ENCODE data around the gene PRDM15.
A peak's percentile ranks its signal among the peaks of the same experiment; 100 is the strongest.

The PRDM15 gene

GRCh38 chr21:41824466-41825207 lies 54.5 kb downstream of the PRDM15 start:
- DNase-seq (ENCODE audit: low spot score), result no peak

DNA sequence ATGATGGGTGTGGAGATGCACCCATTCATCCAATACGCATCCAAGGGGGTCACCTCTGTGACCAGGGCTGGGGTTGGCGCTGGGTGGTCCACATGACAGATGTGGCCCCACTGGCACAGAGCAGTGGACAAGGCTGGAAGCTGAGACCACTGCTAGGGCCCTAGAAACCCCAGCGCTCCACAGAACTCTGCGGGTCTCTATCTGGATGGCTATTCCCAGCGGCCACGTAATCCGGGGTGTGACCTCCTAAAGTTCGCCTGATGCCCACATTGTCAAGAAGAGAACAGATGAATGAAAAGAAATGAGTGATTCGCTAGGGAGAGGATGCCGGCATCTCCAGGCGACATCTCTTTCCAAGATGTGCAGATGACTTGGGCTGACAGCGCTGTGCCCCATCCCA lies 55.2 kb downstream of the PRDM15 start:
- no peak for DNase-seq (ENCODE audit: low spot score)

DNA sequence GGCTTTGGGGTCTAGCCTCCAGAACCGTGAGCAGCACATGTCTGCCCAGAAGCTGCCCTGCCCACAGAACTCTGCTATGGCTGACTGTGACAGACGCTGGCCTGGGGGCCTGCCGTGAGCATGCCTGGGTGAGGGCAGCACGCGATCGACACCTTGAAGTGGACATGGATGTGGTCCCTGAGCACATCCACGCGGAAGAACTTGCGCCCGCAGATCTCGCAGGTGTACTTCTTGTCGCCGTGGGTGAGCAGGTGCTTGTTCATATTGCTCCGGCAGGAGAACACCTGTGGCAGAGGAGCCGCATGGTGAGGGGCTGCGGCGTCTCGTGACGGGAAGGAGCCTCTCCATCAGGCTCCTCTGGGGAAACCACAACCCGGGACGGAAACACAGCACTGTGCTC lies 56.0 kb downstream of the PRDM15 start:
- no peak for DNase-seq (ENCODE audit: low spot score)

DNA sequence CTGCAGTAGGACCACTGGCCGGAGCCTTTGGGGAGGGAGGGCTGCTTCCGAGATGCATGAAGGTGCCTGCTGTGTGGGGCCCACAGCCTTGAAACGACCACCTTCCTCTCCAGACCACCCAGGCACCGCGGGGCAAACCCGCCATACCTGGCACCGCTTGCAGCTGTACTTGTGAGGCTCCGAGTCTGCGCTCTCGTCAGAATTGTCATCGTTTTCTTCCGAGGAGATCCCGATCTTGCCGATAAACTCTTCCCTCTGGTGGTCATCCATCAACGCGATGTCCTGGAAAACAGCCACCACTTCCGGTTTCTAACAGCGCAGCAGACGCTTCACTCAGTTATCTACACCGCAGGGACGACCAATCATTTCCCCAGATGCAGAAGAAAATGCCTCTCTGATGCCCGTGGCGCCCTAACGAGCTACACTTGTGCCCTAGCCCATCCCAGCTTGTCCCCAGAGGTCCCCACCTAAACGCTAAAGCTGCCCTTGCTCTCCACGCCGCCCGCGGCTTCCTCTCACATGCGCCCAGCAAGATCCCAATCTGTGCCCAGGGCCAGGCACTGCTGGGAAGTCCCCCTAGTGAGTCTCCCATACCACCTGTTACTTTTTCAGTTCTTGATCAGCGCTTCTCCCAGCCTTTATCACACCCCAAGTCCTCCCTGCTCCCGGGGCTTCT lies 57.2 kb downstream of the PRDM15 start:
- no peak for DNase-seq (ENCODE audit: low spot score)

DNA sequence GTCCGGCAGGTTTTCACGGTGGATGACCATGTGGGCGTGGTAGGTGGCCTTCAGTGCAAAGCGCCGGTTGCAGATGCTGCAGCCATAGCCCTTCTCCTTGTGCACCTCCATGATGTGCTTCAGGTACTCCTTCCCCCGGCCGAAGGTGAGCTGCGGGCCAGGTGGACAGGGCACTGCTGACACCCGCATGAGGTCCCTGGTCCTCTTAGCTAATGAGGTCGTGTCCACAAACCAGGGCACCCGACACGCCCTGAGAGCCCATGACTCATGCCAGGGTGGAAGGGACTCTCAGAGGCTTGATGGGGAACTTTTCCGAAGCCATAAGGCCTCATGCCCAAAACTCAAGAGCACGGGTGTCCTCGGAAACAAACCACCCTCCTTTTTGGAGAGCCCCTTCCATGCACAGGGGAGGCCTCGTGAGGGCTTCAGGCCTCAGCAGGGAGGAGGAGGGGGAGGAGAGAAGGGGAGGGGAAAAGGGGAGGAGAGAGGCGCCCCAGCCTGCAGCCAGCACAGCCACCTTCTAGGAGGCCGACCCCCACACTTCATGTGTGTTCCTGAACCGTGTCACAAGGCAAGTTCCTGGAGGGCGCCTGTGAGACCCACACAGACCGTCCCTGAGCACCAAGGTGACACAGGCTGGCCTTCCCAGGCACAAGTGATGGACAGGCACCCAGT lies 57.9 kb downstream of the PRDM15 start:
- DNase-seq (ENCODE audit: low spot score), result no peak

DNA sequence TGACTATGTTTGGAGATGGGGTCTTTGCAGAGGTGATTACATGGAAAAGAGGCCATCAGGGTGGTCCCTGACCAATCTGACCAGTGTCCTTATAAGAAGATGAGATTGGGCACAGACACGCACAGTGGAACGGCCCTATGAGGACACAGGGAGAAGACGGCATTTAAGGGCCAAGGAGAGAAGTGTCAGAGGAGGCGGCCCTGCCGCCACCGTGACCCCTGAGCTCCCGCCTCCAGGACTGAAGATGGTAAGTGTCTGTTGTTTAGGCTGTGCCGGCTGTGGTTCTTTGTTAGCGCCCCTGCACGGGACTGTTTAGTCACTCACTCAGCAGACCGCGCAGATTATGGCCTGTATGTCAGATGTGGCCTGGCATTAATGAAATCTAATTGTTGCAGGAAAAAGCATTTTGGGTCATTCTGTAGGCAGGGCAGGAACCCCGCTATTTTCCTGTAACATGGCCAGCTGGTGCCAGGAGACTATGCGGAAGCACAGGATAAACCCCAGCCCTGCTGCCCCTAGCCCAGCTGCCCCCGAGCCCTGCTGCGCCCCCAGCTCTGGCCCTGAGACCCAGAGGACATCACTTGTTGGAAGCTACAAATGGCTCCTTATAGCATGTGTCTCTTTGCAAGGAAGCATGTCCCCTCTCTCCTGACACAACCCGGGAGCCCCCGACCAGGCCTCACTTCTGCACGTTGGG lies 58.6 kb downstream of the PRDM15 start:
- no peak for DNase-seq (ENCODE audit: low spot score)

DNA sequence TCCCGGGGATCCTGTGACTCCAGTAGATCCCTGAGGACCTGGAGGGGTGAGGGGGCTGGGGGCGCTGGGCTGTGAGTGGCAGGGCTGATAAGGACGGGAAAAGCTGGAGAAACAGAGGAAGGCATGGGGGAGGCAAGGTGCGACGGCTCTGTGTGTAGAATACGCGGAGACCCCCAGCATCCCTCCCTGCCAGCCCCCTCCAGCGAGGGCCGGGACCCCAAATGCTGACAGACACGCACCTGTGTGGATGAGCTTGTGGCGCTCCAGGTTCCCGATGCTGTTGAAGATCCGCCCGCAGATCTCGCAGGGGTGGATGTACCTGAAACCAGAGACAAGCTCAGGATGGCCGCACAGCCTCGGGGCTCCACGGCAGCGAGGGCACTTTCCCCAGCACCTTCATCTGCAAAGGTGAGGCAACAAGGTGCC lies 59.3 kb downstream of the PRDM15 start:
- DNase-seq (ENCODE audit: low spot score), result no peak

DNA sequence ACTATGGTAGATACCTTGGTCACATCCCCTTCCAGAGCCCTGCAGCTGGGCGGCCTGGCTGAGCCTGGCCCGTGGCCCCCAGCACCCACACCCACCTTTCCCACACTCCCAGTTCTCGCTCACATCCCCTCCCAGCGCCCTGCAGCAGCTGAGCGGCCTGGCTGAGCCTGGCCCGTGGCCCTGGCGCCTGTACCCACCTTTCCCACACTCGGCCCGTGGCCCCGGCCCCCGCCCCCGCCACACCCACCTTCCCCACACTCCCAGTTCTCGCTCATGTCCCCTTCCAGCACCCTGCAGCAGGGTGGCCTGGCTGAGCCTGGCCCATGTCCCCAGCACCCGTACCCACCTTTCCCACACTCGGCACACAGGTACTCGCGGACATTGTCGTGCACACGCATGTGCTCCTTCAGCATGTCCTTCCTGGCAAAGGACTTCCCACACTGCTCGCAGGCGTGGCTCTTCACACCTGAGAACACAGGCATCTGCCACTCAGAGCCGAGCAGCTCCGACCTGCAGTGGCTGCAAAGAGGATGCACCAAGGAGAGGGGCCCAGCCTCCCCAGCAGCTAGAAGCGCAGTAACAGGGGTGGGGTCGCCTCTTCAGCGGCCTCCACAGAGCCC lies 59.8 kb downstream of the PRDM15 start:
- no peak for DNase-seq (ENCODE audit: low spot score)

- no peak for DNase-seq (ENCODE audit: low spot score)
Measured at GRCh38 chr21:41817877-41818855, 61.0 kb downstream of the PRDM15 start.

GRCh38 chr21:41817228-41817627 lies 61.9 kb downstream of the PRDM15 start:
- no peak for DNase-seq (ENCODE audit: low spot score)

GRCh38 chr21:41816583-41817165 lies 62.5 kb downstream of the PRDM15 start:
- DNase-seq (ENCODE audit: low spot score), result peak; percentile 41

GRCh38 chr21:41815652-41816582 lies 63.2 kb downstream of the PRDM15 start:
- no peak for DNase-seq (ENCODE audit: low spot score)

- DNase-seq (ENCODE audit: low spot score), result no peak
Measured at GRCh38 chr21:41813226-41813625, 65.9 kb downstream of the PRDM15 start.

DNA sequence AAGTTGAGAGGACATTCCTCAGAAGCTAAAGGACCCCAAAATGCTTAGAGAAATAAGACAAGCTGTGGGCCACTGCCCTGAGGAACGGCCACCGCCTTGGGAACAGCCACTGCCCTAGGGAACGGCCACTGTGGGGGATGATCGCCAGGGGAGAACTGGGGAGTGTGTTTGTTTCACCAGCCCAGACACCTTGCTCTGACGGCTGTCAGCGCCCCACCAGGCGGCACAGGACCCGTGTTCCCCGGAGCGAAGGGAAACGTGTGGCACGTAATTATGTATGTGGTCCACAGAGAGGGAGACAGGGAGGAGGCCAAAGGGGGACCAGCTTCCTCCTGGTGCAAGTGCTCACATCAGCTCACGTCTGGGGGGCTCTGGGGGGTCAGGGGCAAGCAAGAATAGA lies 66.5 kb downstream of the PRDM15 start:
- no peak for DNase-seq (ENCODE audit: low spot score)

GRCh38 chr21:41810597-41810932 lies 68.6 kb downstream of the PRDM15 start:
- DNase-seq (ENCODE audit: low spot score), result no peak

GRCh38 chr21:41809891-41810596 lies 69.1 kb downstream of the PRDM15 start:
- DNase-seq (ENCODE audit: low spot score), result no peak

GRCh38 chr21:41808846-41809245 lies 70.3 kb downstream of the PRDM15 start:
- DNase-seq (ENCODE audit: low spot score), result no peak

GRCh38 chr21:41808094-41808493 lies 71.0 kb downstream of the PRDM15 start:
- DNase-seq (ENCODE audit: low spot score), result no peak

DNA sequence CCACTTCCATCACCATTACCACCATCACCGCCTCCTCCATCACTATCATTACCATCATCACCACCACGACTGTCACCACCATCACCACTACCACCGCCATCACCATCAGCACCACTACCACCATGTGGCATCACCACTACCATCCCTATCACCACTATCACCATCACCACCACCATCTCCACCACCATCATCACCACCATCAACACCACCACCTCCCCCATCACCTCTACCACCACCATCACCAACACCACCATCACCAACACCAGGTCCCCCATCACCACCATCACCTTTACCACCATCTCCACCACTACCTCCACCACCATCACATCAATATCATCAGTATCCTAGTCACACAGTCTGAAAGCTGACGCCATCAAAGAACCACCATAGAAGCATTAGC lies 72.4 kb downstream of the PRDM15 start:
- DNase-seq (ENCODE audit: low spot score), result no peak

All from hematopoietic multipotent progenitor cell treated with erythropoietin and hydrocortisone succinate and interleukin-3 and kit ligand, for 17 days (in vitro differentiated cells).